ENCODE data around the gene PDCD1.
A peak's percentile ranks its signal among the peaks of the same experiment; 100 is the strongest.

PDCD1 gene

DNA sequence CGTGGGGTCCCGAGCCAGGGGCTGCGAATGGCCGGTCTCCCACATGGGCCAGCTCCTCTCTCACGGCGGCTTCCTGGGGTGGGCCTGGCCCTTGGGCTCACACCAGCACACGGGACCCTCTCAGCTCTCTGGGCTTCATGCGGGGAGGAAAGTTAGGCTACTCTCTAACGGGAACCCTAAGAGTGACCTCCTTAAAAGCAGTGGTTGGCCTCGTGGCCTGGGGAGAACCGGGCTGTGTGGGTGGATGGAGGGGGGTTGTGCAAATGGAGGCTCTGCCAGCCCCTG is 36.7 kb upstream of the PDCD1 start:
- no peak for DNase-seq

GRCh38 chr2:241894681-241895426 is 36.2 kb upstream of the PDCD1 start:
- no peak for DNase-seq

- DNase-seq: no peak
These were observed 35.5 kb upstream of the PDCD1 start for GRCh38 chr2:241894056-241894641.

DNA sequence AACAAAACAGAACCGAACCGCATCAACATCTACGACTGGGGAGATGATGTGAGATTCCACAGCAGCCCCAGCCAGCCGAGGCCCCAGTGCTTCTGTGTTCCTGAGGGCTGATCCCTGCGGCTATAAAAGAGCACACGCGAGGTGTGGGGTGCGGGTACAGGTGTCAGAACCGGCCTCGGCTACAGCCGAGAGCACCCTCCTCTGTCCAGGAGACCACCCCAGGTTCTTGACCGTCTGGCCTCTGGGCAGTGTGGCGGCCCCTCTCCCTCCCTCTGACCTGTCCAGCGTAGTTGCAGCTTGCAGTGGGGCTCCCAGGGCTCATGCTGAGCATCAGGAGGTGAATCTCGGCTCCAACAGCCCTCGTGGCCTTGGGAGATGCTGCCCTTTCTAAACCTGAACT is 34.6 kb upstream of the PDCD1 start:
- DNase-seq: no peak

- DNase-seq: no peak
These were observed 33.8 kb upstream of the PDCD1 start for GRCh38 chr2:241892299-241893137.

DNA sequence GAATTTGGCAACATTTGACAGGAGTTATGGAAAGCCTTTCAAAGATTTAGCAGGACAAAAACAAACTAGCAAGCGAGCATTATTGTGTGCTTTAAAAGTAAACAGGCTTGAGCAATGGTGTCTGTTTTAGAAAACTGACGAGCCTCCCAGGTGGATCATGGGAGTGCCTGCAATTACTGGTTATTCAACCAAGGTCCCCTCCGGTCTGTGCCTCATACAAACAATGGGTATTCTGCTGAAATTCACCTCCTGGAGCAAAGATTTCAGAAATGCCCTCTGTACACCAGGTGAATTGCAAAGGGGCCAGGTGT is 33.2 kb upstream of the PDCD1 start:
- no peak for DNase-seq

DNA sequence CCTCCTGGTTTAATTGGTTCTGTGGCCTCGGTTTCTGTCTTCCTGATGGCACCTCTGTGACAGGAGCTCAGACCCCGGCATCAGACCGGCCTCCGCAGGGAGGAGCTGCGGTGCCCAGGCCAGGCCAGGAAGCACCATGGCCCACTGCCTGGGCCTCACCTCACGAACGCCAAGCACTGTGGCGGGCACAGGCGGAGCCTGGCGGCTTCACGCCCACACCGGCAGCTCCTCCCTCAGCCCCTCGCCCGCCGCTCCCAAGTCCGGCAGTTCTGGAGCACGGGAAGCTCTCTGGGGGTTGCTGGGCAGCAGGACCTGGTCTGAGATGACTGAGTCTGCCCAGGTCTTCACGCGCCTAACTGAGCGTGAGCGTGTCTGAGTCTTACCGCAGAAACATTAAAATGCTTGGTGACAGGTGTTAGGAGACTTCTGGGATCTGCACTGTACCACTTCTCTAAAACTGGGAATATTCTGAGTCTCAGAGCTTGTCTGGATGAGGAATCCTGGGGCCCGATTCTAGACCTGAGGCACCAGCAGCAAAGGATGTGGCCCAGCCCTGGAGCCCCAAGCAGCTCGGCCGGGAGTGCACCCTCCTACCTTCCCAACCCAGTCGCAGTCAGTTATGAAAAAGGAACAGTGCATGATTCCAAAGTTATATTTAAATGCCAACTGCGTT is 32.8 kb upstream of the PDCD1 start:
- no peak for DNase-seq

DNA sequence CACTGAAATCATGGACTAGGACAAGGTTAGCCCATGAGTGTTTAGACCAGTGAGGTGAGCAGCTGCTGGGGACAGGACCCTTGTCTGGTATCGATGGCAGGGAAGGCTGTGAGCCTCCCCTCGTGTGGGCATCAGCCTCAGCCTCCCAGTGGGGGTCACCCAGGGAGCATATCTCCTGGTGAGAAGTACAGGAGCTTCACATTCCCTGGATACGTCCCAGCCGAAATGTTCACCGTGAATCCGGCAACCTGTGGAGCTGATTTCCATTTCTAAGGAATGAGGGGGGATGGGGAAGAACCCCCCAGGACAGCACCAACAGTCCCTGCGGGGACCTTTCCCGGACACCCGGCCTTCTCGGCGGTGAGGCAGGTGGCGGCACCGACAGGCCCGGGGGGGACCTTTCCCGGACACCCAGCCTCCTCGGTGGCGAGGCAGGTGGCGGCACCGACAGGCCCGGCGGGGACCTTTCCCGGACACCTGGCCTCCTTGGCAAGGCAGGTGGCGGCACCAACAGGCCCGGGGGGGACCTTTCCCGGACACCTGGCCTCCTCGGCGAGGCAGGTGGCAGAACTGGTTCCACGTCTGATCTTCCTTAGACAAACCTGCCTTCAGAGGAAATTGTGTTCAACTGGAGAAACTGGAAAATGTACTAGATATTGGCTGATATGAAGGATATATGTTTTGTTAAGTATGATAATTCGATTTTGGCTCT is 32.0 kb upstream of the PDCD1 start:
- no peak for DNase-seq

- DNase-seq: no peak
These were observed 29.9 kb upstream of the PDCD1 start for GRCh38 chr2:241888641-241889040.

GRCh38 chr2:241887806-241888522 is 29.3 kb upstream of the PDCD1 start:
- no peak for DNase-seq

- DNase-seq: no peak
These were observed 28.2 kb upstream of the PDCD1 start for GRCh38 chr2:241886840-241887447.

DNA sequence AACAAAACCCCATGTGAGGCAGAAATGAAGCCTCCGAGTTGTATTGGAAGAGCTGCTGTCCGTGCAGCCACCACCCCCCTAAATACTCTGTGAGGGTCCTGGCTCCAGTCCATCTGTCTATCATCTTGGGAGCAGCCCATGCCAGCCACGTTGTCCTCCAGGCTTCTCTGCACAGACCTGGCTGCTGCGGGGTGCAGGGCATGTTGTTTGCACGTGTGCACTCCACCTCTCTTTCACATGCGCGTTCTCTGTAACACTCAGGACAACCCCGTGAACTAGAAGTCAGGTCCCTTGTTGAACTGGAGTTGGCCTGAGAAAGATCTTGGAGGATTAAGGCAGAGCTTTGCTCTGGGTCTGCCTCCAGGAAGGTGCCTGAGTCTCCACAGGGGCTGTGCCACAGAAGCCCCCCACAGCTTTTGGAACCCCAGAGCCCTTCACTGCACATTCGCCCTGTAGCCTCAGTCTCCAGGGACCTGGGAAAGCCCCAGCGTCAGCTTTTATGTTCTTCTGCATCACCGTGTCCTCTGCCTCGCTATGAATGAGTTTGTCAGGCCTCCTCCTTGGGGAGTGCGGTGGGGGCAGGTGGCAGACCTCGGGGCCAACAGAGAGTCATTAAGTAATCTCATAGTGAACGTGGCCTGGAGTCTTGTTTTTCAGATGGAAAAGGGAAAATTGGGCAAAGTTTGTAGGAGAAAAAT is 27.4 kb upstream of the PDCD1 start:
- no peak for DNase-seq

- no peak for DNase-seq
These were observed 26.7 kb upstream of the PDCD1 start for GRCh38 chr2:241885291-241885945.

DNA sequence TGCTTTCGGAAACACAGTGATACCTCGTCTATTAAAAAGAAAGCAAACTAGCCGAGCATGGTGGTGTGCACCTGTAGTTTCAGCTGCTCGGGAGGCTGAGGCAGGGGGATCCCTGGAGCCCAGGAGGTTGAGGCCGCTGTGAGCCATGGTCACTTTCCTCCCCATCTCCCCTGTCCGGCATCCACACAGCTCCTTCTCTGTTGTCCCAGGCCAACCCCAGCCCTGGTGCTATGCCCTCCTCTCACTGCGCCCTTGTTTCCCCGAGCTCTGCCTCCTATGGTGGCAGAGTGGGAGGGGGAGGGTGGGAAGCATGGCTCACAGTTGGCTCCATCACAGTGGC is 26.2 kb upstream of the PDCD1 start:
- no peak for DNase-seq

DNA sequence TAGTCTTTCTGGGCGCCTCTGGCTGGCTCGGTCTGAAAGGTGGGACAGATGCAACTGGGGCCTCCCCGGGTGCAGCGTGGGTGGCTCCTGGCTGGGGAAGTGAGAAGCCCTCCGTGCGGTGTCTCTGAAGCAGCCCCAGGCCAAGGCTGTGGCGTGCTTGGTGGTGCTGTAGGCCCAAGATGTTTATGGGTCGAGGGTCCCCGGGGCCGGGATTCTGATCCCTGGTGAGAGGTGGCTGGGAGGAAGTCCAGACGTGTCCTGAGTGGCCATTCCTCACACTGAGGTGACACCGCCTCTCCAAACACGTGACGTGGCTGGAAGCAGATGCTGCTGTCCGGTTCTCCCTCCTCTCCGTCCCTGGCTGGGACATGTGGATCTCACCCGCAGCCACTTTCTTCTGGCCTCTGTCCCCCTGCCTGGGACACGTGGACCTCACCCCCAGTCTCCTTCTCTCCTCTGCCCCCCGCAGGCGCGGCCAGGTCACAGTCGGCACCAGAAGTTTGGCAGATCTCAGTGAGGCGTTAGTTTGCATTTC is 23.5 kb upstream of the PDCD1 start:
- DNase-seq: no peak

DNA sequence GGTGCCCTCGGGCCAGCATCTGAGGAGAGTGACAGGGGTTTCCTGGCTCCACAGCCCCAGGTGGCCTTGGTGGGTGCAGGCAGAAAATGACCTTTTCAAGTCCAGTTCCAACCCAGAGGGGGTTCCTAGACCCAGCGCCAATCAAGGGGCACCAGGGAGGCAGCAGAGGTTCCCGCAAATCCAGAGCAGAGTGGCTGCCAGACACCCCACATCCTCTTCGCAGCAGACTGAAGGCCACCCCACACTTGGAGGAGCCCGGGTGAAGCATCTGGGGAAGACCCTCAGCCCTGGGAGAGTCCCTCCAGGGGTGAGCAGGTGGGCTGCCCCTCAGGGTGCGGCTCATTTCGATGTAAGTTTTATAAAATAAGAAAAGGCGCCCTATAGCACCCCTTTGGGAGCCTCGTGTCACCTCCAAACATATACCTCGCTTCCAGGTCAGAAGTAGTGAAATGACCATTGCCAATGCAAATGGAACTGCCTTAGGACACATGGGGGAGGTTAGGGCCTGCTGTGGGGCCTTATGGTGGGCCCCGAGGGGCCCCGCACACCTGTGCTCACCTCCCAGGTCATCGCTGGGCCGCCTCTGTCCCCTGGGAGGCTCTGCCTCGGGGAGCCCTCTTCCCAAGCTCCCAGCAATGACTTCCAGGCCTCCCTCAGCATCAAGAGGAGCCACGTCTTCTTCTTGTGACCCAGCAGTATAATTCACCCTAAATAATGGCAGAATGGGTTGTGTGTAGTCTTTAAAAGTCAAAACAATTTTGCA is 21.8 kb upstream of the PDCD1 start:
- no peak for DNase-seq

- no peak for DNase-seq
These were observed 20.6 kb upstream of the PDCD1 start for GRCh38 chr2:241879326-241879725.

DNA sequence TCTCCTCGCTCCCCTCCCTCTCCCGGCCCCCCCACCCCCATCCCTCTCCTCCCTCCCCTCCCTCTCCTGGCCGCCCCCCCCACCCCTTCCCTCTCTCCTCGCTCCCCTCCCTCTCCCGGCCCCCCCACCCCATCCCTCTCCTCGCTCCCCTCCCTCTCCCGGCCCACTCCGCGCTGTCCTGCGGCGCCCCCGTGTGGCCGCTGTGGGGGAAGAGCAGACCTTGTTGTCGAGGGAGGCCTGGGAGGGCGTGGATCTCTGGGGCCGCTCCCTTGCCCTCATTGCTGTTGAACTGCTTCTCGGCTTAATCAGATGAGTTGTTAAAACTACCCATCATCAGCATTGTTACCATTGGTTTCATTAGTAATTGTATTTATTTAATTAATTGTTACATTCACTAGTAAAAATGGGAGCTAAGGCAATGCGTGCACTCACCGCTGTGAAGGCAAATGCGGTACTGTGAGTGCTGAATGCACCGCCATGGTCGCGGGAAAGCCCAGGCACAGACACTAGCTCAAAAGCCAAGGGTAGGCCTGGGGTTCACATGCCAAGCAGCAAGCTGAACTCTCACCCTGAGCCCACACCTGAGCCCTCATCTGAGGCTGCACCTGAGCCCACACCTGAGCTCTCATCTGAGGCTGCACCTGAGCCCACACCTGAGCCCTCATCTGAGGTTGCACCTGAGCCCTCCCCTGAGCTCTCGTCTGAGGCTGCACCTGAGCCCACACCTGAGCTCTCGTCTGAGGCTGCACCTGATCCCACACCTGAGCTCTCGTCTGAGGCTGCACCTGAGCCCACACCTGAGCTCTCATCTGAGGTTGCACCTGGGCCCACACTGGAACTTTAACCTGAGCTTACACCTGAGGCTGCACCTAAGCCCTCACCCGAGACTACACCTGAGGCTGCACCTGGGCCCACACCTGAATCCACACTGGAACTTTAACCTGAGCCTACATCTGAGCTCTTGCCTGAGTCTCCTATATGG is 19.6 kb upstream of the PDCD1 start:
- DNase-seq: peak; percentile 74 to 83
